H1 (cell line): ENCODE results near the gene HACD2. TPM values are rescaled to one million over a fixed set of nuclear protein-coding genes. Genes with fewer than 3 reads are reported as not detected.

Experiments
- CTCF ChIA-PET: fragments of 300-600 bp; sonication (Branson Sonifier 250); formaldehyde crosslinking; loops from one replicate; lab custom pipeline; 2021; ENCODE audit not compliant: partially characterized antibody; lab: Charles Lee
- POLR2A ChIA-PET: fragments of 300-600 bp; sonication (Branson Sonifier 250); formaldehyde crosslinking; loops from one replicate; lab custom pipeline; 2021; ENCODE audit warnings: inconsistent platforms; ENCODE audit not compliant: partially characterized antibody; lab: Charles Lee
- DNase-seq, 2 experiments: peaks; one replicate each; pipeline versions ENCODE4 v3.0.0 to v3.0.0-alpha.2; 2010 to 2022; ENCODE audit warnings: low spot score in 2 of 2, low read depth in 1 of 2, mixed read lengths in 1 of 2
- FAIRE-seq: peaks from 2 replicates; lab custom pipeline; 2011; peaks lifted over from hg19 to GRCh38; lab: Jason Lieb, UNC
- H2AFZ ChIP-seq: 2 replicates; pipeline ENCODE4 v1.8.1; 2012; ENCODE audit warnings: low read length, inconsistent platforms
- H2AK5ac ChIP-seq: 2 replicates; pipeline ENCODE4 v1.6.1; 2013; ENCODE audit warnings: low read depth, low read length
- H2BK120ac ChIP-seq: replicated peaks from 2 replicates; pipeline ENCODE3; 2013; ENCODE audit warnings: low read depth, low read length, inconsistent platforms
- H2BK12ac ChIP-seq: 2 replicates; pipeline ENCODE4 v1.6.1; 2013; ENCODE audit warnings: low read depth, low read length
- H2BK15ac ChIP-seq: 2 replicates; pipeline ENCODE4 v1.6.1; 2013; ENCODE audit warnings: low read length
- H2BK20ac ChIP-seq: 2 replicates; pipeline ENCODE4 v1.6.1; 2013; ENCODE audit warnings: low read length
- H2BK5ac ChIP-seq: 2 replicates; pipeline ENCODE4 v1.6.1; 2013; ENCODE audit warnings: low read depth, low read length
- H3K14ac ChIP-seq: 2 replicates; pipeline ENCODE4 v1.6.1; 2013; ENCODE audit warnings: inconsistent platforms; ENCODE audit not compliant: insufficient read length
- H3K18ac ChIP-seq: 2 replicates; pipeline ENCODE4 v1.6.1; 2013; ENCODE audit warnings: low read length; ENCODE audit errors: extremely low read depth
- H3K23ac ChIP-seq: 2 replicates; pipeline ENCODE4 v1.6.1; 2013; ENCODE audit warnings: inconsistent platforms; ENCODE audit not compliant: insufficient read length
- H3K23me2 ChIP-seq: 2 replicates; pipeline ENCODE4 v1.6.1; 2013; ENCODE audit warnings: low read depth, low read length
- H3K27ac ChIP-seq: 2 replicates; pipeline ENCODE4 v1.6.1; 2011; ENCODE audit warnings: low read depth, low read length, inconsistent platforms
- H3K27me3 ChIP-seq, 4 experiments: replicated peaks in 1 of 4; 1 replicate in 1 of 4; 2 replicates in 3 of 4; pipeline versions ENCODE4 v1.6.1 to v1.8.1; 2011 to 2013; ENCODE audit warnings: low read length in 3 of 4, mild to moderate bottlenecking in 3 of 4, inconsistent platforms in 2 of 4, mixed read lengths in 2 of 4, moderate library complexity in 1 of 4; ENCODE audit not compliant: control insufficient read depth in 3 of 4, insufficient read depth in 3 of 4; ENCODE audit errors: extremely low read depth in 1 of 4
- H3K36me3 ChIP-seq, 4 experiments: 2 replicates each; pipeline versions ENCODE4 v1.6.1 to v1.8.1; 2011 to 2013; ENCODE audit warnings: mild to moderate bottlenecking in 4 of 4, low read length in 3 of 4, moderate library complexity in 2 of 4, control low read depth in 1 of 4, inconsistent platforms in 1 of 4; ENCODE audit not compliant: insufficient read depth in 4 of 4, control insufficient read depth in 2 of 4
- H3K4ac ChIP-seq: replicated peaks from 2 replicates; pipeline ENCODE3; 2013; ENCODE audit warnings: low read length, low read depth, mixed read lengths, inconsistent platforms; ENCODE audit not compliant: insufficient read length
- H3K4me1 ChIP-seq, 4 experiments: replicated peaks in 1 of 4; 1 replicate in 1 of 4; 2 replicates in 3 of 4; pipeline versions ENCODE4 v1.6.1 to v1.8.1; 2011 to 2013; ENCODE audit warnings: low read length in 3 of 4, inconsistent platforms in 2 of 4, mixed read lengths in 1 of 4; ENCODE audit not compliant: insufficient read depth in 4 of 4, control insufficient read depth in 3 of 4
- H3K4me2 ChIP-seq, 2 experiments: 2 replicates each; pipeline versions ENCODE4 v1.6.1 to v1.8.1; 2011 to 2013; ENCODE audit warnings: low read depth in 2 of 2, low read length in 2 of 2, control low read depth in 1 of 2, inconsistent platforms in 1 of 2, mild to moderate bottlenecking in 1 of 2; ENCODE audit not compliant: insufficient read depth in 1 of 2
- H3K4me3 ChIP-seq, 4 experiments: fragments of 200-600, 300-600 bp in 1 of 4; sonication (generic), shearing (Covaris generic), sonication (Bioruptor Twin) in 1 of 4; 2 replicates each; pipeline versions ENCODE4 v1.5.1 to v1.8.1; 2011 to 2016; ENCODE audit warnings: low read length in 4 of 4, low read depth in 3 of 4, control low read depth in 2 of 4, inconsistent platforms in 2 of 4, mild to moderate bottlenecking in 2 of 4, mixed read lengths in 1 of 4, moderate library complexity in 1 of 4; ENCODE audit not compliant: insufficient read depth in 2 of 4; ENCODE audit errors: extremely low read depth in 1 of 4
- H3K56ac ChIP-seq: replicated peaks from 2 replicates; pipeline ENCODE3; 2013; ENCODE audit warnings: low read depth, mild to moderate bottlenecking, mixed read lengths, low read length, inconsistent platforms; ENCODE audit not compliant: insufficient read length
- H3K79me1 ChIP-seq: 2 replicates; pipeline ENCODE4 v1.6.1; 2013; ENCODE audit warnings: low read depth, low read length, control low read depth
- H3K79me2 ChIP-seq, 2 experiments: 2 replicates each; pipeline versions ENCODE4 v1.6.1 to v1.8.1; 2012 to 2013; ENCODE audit warnings: low read length in 2 of 2, mild to moderate bottlenecking in 2 of 2, inconsistent platforms in 1 of 2; ENCODE audit not compliant: insufficient read depth in 2 of 2, control insufficient read depth in 1 of 2
- H3K9ac ChIP-seq, 4 experiments: replicated peaks in 1 of 4; 1 replicate in 1 of 4; 2 replicates in 3 of 4; pipeline versions ENCODE4 v1.6.1 to v1.8.1; 2011 to 2013; ENCODE audit warnings: low read depth in 3 of 4, low read length in 3 of 4, control low read depth in 2 of 4, mild to moderate bottlenecking in 2 of 4, moderate library complexity in 2 of 4, inconsistent platforms in 1 of 4; ENCODE audit errors: extremely low read depth in 1 of 4
- H3K9me3 ChIP-seq, 2 experiments: 2 replicates each; pipeline versions ENCODE4 v1.6.1 to v1.8.1; 2012 to 2013; ENCODE audit warnings: mild to moderate bottlenecking in 2 of 2, moderate library complexity in 2 of 2, control low read depth in 1 of 2, inconsistent platforms in 1 of 2, low read depth in 1 of 2, low read length in 1 of 2, mixed read lengths in 1 of 2; ENCODE audit not compliant: insufficient read depth in 2 of 2
- H4K20me1 ChIP-seq, 2 experiments: replicated peaks in 1 of 2; 2 replicates each; pipeline versions ENCODE3 to v1.8.1; 2011 to 2013; ENCODE audit warnings: inconsistent platforms in 2 of 2, low read length in 2 of 2, mild to moderate bottlenecking in 1 of 2; ENCODE audit not compliant: insufficient read depth in 2 of 2, control insufficient read depth in 1 of 2
- H4K5ac ChIP-seq: 2 replicates; pipeline ENCODE4 v1.6.1; 2013; ENCODE audit warnings: low read length, low read depth, mixed read lengths, inconsistent platforms; ENCODE audit not compliant: insufficient read length
- H4K8ac ChIP-seq: 2 replicates; pipeline ENCODE4 v1.8.0; 2013; ENCODE audit warnings: mild to moderate bottlenecking, moderate library complexity, low read length, inconsistent platforms; ENCODE audit not compliant: insufficient read depth; ENCODE audit errors: extremely low read depth
- H4K91ac ChIP-seq: replicated peaks from 2 replicates; pipeline ENCODE3; 2013; ENCODE audit warnings: low read length, mixed read lengths, inconsistent platforms; ENCODE audit not compliant: insufficient read length
- CBX5 ChIP-seq: fragments of 300-800, 300-1000 bp; sonication (generic); IDR thresholded peaks from 2 replicates; pipeline ENCODE4 v1.7.1; 2016; ENCODE audit warnings: antibody characterized with exemption, low read length, low read depth
- CREB1 ChIP-seq: IDR thresholded peaks from 2 replicates; pipeline ENCODE4 v1.6.1; 2012; ENCODE audit warnings: inconsistent platforms
- GABPA ChIP-seq: IDR thresholded peaks from 2 replicates; pipeline ENCODE4 v1.6.1; 2011; ENCODE audit warnings: mild to moderate bottlenecking, low read length, moderate library complexity, borderline replicate concordance; ENCODE audit not compliant: insufficient read depth
- HDAC2 ChIP-seq, 2 experiments: fragments of 300-600 bp in 1 of 2; sonication (generic) in 1 of 2; IDR thresholded peaks; 2 replicates each; pipeline ENCODE4 v1.6.1; 2011 to 2012; ENCODE audit warnings: low read depth in 2 of 2, low read length in 2 of 2, mild to moderate bottlenecking in 2 of 2, moderate library complexity in 2 of 2, borderline replicate concordance in 1 of 2, inconsistent platforms in 1 of 2
- MAFK ChIP-seq: IDR thresholded peaks from 2 replicates; pipeline ENCODE4 v1.6.1; 2012; ENCODE audit warnings: low read depth, mild to moderate bottlenecking, improper control_type of control experiment, low read length
- POLR2AphosphoS5 ChIP-seq: IDR thresholded peaks from 2 replicates; pipeline ENCODE4 v1.6.1; 2011; ENCODE audit warnings: low read depth, low read length
- RXRA ChIP-seq: IDR thresholded peaks from 2 replicates; pipeline ENCODE4 v1.6.1; 2011; ENCODE audit warnings: low read depth, mild to moderate bottlenecking, low read length, moderate library complexity; ENCODE audit not compliant: insufficient read depth
- WGBS, 2 experiments: shearing (Covaris generic) in 1 of 2; methylation state at CpG; one replicate each; pipeline versions ENCODE4 v1.1.6 to v1.1.7; 2013 to 2015; ENCODE audit warnings: low lambda C conversion rate in 2 of 2, mixed read lengths in 2 of 2, inconsistent platforms in 1 of 2, low coverage in 1 of 2, missing lambda C conversion rate in 1 of 2; ENCODE audit not compliant: insufficient replicate concordance in 2 of 2, insufficient coverage in 1 of 2, insufficient read length in 1 of 2; ENCODE audit errors: extremely low coverage in 1 of 2, missing lambda C conversion rate in 1 of 2; 5-methylcytosine and 5-hydroxymethylcytosine counted together
- polyA plus RNA-seq, 7 experiments: library from polyadenylated mRNA; depleted of rRNA in 3 of 7; stranded (reverse) in 5 of 7; unstranded in 2 of 7; fragments of >200 nt in 5 of 7; fragments of 200-250 nt in 2 of 7; gene quantifications; 1 replicate in 5 of 7; 2 replicates in 1 of 7; 4 replicates in 1 of 7; pipeline versions ENCODE4 v1.2.1 to v1.2.3, GENCODE V29; 2011 to 2013; ENCODE audit warnings: missing spikeins in 2 of 7, mixed read lengths in 2 of 7
- total RNA-seq: library from RNA; stranded (reverse); fragmentation: NEBNext Ultra II Directional; extraction: Animal tissue kit (Norgen Biotek cat#: 25700); gene quantifications from 2 replicates; pipeline ENCODE4 v1.2.1, GENCODE V29; 2021

HACD2 gene
- total and polyA plus RNA-seq, 2 of the 8 experiments (the other 6 are each of a cell fraction or from before 2014, with no cell fraction given), result 24.9 to 31.2 TPM

DNA sequence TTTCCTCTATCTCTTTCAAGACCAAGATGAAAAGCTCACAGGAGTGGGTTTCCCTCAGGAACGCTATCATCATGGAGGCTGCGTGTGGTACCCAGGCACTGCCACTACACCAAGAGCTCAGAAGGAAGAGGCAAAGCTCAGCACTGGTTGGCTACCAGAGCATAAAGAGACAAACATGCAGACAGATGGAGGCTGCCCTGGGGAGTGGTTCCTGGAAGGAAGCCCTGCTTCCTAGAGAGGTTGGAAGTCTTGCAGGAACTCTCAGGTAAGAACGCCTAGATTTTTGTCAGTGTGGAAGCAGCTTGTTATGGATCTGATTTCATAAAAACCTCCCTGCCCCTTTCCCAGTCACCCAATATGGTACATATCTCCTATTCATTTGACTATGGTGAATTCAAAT, 86.1 kb downstream of the HACD2 start:
- Histone ChIP-seq H2BK120ac (no peak overlapping the region), H3K14ac (no peak overlapping the region), H3K4me2 (no peak overlapping the region), H3K79me1 (no peaks in the 10 kb centered on the region), H4K20me1 (peaks cover 2 to 4% of the 10 kb centered on the region in 2 experiments), H2BK5ac (no peak overlapping the region), H2BK15ac (no peak overlapping the region), H4K5ac (no peak overlapping the region), H4K91ac (no peak overlapping the region), H3K4me1 (no peaks in the 10 kb centered on the region), H3K9me3 (no peaks in the 10 kb centered on the region), H2AK5ac (no peak overlapping the region), H2BK20ac (no peak overlapping the region), H3K56ac (no peak overlapping the region), H4K8ac (no peak overlapping the region), H2BK12ac (no peak overlapping the region), H3K4ac (no peak overlapping the region), H2AFZ (no peak overlapping the region), H3K4me3 (no peak overlapping the region), H3K23ac (no peak overlapping the region), H3K27me3 (no peaks in the 10 kb centered on the region; a peak in 2 of 7 replicates), H3K9ac (no peak overlapping the region), H3K36me3 (peaks cover 0 to 6% (median under 1%) of the 10 kb centered on the region in 4 experiments; a peak in 4 of 8 replicates), H3K18ac (no peak overlapping the region), H3K23me2 (no peaks in the 10 kb centered on the region), H3K79me2 (no peaks in the 10 kb centered on the region), H3K27ac (no peak overlapping the region)
- DNase-seq (no peak), FAIRE-seq (no peak)
- ChIA-PET POLR2A (interaction anchor here (1.1 kb wide), 1 partner anchor 12 kb away, joined by 3 read pairs; no protein-coding TSS in a partner anchor), CTCF (interaction anchor here (0.6 to 1.5 kb wide), 10 partner anchors 9 to 175 kb away, joined by 3 to 12 read pairs (median 4); no protein-coding TSS in a partner anchor)
- TF ChIP-seq HDAC2 (IDR thresholded peaks at IDR 0.05; ENCODE audit: borderline replicate concordance in 1 of 2, low read depth in 2 of 2, low read length in 2 of 2) (no peak), POLR2AphosphoS5 (no peak), MAFK (no peak), CREB1 (no peak), GABPA (no peak), RXRA (no peak), CBX5 (no peak)
- WGBS, 2 experiments, result 98% methylated on average over 3 of the region's 3 CpGs; no CpG with 5 or more reads in 1 of the 2 experiments
